SU-DHL-6 (cell line): ENCODE data around the gene TBC1D21.

ENCODE experiments used
- EZH2phosphoT487 ChIP-seq: fragments of 200-600 bp; sonication (generic), shearing (Covaris generic); conservative IDR thresholded peaks from 2 replicates; pipeline ENCODE4 v1.6.1; 2018; ENCODE audit warnings: mild to moderate bottlenecking, antibody characterized with exemption, low read length, moderate library complexity, mixed read lengths
- TF ChIP-seq, protein P1 (sequence below): fragments of 200-600 bp; sonication (generic); IDR thresholded peaks from one replicate; pipeline ENCODE4 v1.5.1; 2017; ENCODE audit warnings: antibody characterized with exemption, mild to moderate bottlenecking, low read length, moderate library complexity; ENCODE audit not compliant: insufficient read depth, poor library complexity, severe bottlenecking

DNA sequence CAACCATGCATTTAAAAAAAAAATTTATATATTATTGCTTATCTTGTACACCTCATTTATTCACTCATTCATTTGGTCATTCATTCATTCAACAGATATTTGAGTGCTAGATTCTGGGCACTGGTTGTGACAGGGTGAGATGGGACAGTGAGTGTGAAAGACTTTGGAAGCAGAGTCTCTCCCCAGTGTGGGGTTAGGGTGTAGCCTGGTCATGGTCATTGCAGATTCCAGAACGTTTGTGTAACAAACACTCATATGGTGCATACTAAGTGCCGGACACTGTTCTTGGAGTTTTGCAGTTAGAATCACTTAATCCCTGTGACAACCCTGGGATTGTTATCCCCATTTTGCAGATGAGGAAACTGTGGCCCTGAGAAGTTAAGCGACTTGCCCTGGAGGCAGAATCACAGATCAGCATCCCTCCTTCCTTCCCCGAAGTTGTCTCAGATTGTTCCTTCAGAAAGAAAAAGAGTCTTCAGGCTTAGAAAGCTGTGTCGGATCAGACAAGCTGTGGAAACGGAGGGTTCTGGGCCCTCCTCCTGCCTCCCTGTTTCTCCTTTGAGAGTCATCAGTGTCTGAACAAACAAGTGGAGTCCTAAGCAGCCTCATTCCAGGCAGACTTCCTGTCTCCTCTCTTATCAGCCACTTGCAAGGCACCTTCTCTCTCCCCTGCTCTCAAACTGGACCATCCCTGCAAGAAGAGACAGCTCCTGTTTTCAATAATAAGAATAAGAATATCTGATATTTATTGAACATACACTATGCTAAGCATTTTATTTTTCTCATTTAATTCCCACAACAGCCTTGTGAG, 59.2 kb downstream of the TBC1D21 start:
- TF ChIP-seq, protein P1, sequence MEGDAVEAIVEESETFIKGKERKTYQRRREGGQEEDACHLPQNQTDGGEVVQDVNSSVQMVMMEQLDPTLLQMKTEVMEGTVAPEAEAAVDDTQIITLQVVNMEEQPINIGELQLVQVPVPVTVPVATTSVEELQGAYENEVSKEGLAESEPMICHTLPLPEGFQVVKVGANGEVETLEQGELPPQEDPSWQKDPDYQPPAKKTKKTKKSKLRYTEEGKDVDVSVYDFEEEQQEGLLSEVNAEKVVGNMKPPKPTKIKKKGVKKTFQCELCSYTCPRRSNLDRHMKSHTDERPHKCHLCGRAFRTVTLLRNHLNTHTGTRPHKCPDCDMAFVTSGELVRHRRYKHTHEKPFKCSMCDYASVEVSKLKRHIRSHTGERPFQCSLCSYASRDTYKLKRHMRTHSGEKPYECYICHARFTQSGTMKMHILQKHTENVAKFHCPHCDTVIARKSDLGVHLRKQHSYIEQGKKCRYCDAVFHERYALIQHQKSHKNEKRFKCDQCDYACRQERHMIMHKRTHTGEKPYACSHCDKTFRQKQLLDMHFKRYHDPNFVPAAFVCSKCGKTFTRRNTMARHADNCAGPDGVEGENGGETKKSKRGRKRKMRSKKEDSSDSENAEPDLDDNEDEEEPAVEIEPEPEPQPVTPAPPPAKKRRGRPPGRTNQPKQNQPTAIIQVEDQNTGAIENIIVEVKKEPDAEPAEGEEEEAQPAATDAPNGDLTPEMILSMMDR, result no peak
- no peak for TF ChIP-seq EZH2phosphoT487
